DND-41 (cell line): Measurements from ENCODE around the gene MS4A12.

Source experiments
- ATAC-seq: fragments of 200-7000 bp; cut with Tn5 transposase; 3 replicates; pipeline ENCODE4 v1.9.1; 2021; ENCODE audit warnings: low read depth; ENCODE audit not compliant: insufficient read depth
- DNase-seq: peaks from one replicate; pipeline ENCODE4 v3.0.0-alpha.2; 2020
- H2AFZ ChIP-seq: 2 replicates; pipeline ENCODE4 v1.6.0; 2012; ENCODE audit warnings: low read depth, low read length
- H3K27ac ChIP-seq: 2 replicates; pipeline ENCODE4 v1.5.1; 2012; ENCODE audit warnings: low read length, inconsistent platforms
- H3K27me3 ChIP-seq: fragments of 200-600 bp; sonication (generic); 2 replicates; pipeline ENCODE4 v1.6.0; 2012; ENCODE audit warnings: low read length, mild to moderate bottlenecking, inconsistent platforms; ENCODE audit not compliant: insufficient read depth, poor library complexity
- H3K36me3 ChIP-seq: 2 replicates; pipeline ENCODE4 v1.5.1; 2012; ENCODE audit warnings: low read length, inconsistent platforms; ENCODE audit not compliant: insufficient read depth
- H3K4me1 ChIP-seq: 2 replicates; pipeline ENCODE4 v1.5.1; 2012; ENCODE audit warnings: mild to moderate bottlenecking, low read length; ENCODE audit not compliant: insufficient read depth
- H3K4me2 ChIP-seq: 2 replicates; pipeline ENCODE4 v1.6.0; 2012; ENCODE audit warnings: mild to moderate bottlenecking, moderate library complexity, low read length, inconsistent platforms; ENCODE audit not compliant: insufficient read depth
- H3K4me3 ChIP-seq, 2 experiments: fragments of 200-600 bp in 1 of 2; shearing (Covaris generic) in 1 of 2; 2 replicates each; pipeline ENCODE4 v1.5.1; 2012 to 2016; ENCODE audit warnings: inconsistent platforms in 2 of 2, low read length in 2 of 2, mild to moderate bottlenecking in 2 of 2, low read depth in 1 of 2, moderate library complexity in 1 of 2
- H3K79me2 ChIP-seq: 2 replicates; pipeline ENCODE4 v1.6.0; 2012; ENCODE audit warnings: low read length, inconsistent platforms; ENCODE audit not compliant: insufficient read depth
- H3K9ac ChIP-seq: 2 replicates; pipeline ENCODE4 v1.6.0; 2012; ENCODE audit warnings: low read depth, mild to moderate bottlenecking, inconsistent platforms, low read length, moderate library complexity
- H3K9me3 ChIP-seq: 2 replicates; pipeline ENCODE4 v1.5.1; 2012; ENCODE audit warnings: low read length, moderate library complexity, mild to moderate bottlenecking, inconsistent platforms; ENCODE audit not compliant: insufficient read depth, severe bottlenecking
- H4K20me1 ChIP-seq: 2 replicates; pipeline ENCODE4 v1.6.0; 2012; ENCODE audit warnings: low read length; ENCODE audit not compliant: insufficient read depth
- CTCF ChIP-seq: IDR thresholded peaks from 2 replicates; pipeline ENCODE4 v1.5.1; 2012; ENCODE audit warnings: borderline replicate concordance, low read length, moderate library complexity, mild to moderate bottlenecking; ENCODE audit not compliant: poor library complexity, severe bottlenecking; ENCODE audit errors: extremely low read depth
- EZH2 ChIP-seq: IDR thresholded peaks from 3 replicates; pipeline ENCODE4 v1.6.1; 2012; ENCODE audit warnings: borderline replicate concordance, low read depth, mild to moderate bottlenecking, moderate library complexity, low read length, inconsistent platforms; ENCODE audit not compliant: severe bottlenecking

The MS4A12 gene

GRCh38 chr11:60485987-60486386, 6.6 kb upstream of the MS4A12 start:
- no peaks in the 10 kb centered on the region for H3K79me2 ChIP-seq
- TF ChIP-seq EZH2, result no peak
- TF ChIP-seq CTCF, result peak; percentile 50
- DNase-seq, result peak; percentile 6
- ATAC-seq, result peak; percentile 52; the same call in 1 of the 3 replicates
- no peaks in the 10 kb centered on the region for H3K27me3 ChIP-seq
- H3K27ac ChIP-seq, result no peak overlapping the region
- H3K4me2 ChIP-seq, result no peak overlapping the region
- H3K4me3 ChIP-seq, result no peak overlapping the region
- no peaks in the 10 kb centered on the region for H3K36me3 ChIP-seq
- no peaks in the 10 kb centered on the region for H3K9me3 ChIP-seq
- no peak overlapping the region for H2AFZ ChIP-seq
- H4K20me1 ChIP-seq, result no peaks in the 10 kb centered on the region
- no peaks in the 10 kb centered on the region for H3K4me1 ChIP-seq
- H3K9ac ChIP-seq, result no peak overlapping the region

- Histone ChIP-seq H3K27me3 (no peaks in the 10 kb centered on the region), H3K79me2 (no peaks in the 10 kb centered on the region), H3K9me3 (no peaks in the 10 kb centered on the region), H3K4me1 (no peaks in the 10 kb centered on the region), H3K36me3 (no peaks in the 10 kb centered on the region), H3K4me3 (no peak overlapping the region), H3K27ac (no peak overlapping the region), H3K9ac (no peak overlapping the region), H4K20me1 (no peaks in the 10 kb centered on the region), H2AFZ (no peak overlapping the region), H3K4me2 (no peak overlapping the region)
- TF ChIP-seq CTCF (no peak), EZH2 (no peak)
- DNase-seq (no peak), ATAC-seq (no peak)
These were observed 876 bp downstream of the MS4A12 start for GRCh38 chr11:60493454-60493853.

GRCh38 chr11:60498399-60498798, 5.8 kb downstream of the MS4A12 start:
- Histone ChIP-seq H3K27me3 (no peaks in the 10 kb centered on the region), H3K36me3 (no peaks in the 10 kb centered on the region), H3K4me1 (no peaks in the 10 kb centered on the region), H2AFZ (no peak overlapping the region), H3K27ac (no peak overlapping the region), H3K9me3 (no peaks in the 10 kb centered on the region), H3K9ac (no peak overlapping the region), H3K4me3 (no peak overlapping the region), H3K4me2 (no peak overlapping the region), H3K79me2 (no peaks in the 10 kb centered on the region), H4K20me1 (no peaks in the 10 kb centered on the region)
- ATAC-seq (no peak), DNase-seq (no peak)
- TF ChIP-seq EZH2 (no peak), CTCF (no peak)

- no peak for DNase-seq
- Histone ChIP-seq H3K27ac (no peak overlapping the region), H3K4me1 (peaks cover 4% of the 10 kb centered on the region), H3K27me3 (no peaks in the 10 kb centered on the region), H3K9me3 (no peaks in the 10 kb centered on the region), H3K79me2 (no peaks in the 10 kb centered on the region), H2AFZ (no peak overlapping the region), H4K20me1 (no peaks in the 10 kb centered on the region), H3K4me2 (no peak overlapping the region), H3K9ac (no peak overlapping the region), H3K4me3 (no peak overlapping the region), H3K36me3 (no peaks in the 10 kb centered on the region)
- no peak for ATAC-seq
- TF ChIP-seq EZH2 (no peak), CTCF (no peak)
These were observed 6.3 kb downstream of the MS4A12 start for GRCh38 chr11:60498853-60499252.
